Gastroesophageal sphincter (tissue), 4 donors: ENCODE results near the gene PIAS1. TPM values are rescaled to one million over a fixed set of nuclear protein-coding genes. Genes with fewer than 3 reads are reported as not detected.

Source experiments
- ATAC-seq: fragments of 150-250 bp; one replicate; pipeline ENCODE4 v1.9.1; 2016; ENCODE audit warnings: mild to moderate bottlenecking, moderate library complexity
- H3K27ac ChIP-seq, 4 donors: fragments of 200-600 bp; sonication (generic) in 3 of 4; 1 replicate in 3 of 4; 2 replicates in 1 of 4; pipeline ENCODE4 v1.5.1; 2016 to 2019
- H3K27me3 ChIP-seq: fragments of 200-600 bp; sonication (generic); one replicate; pipeline ENCODE4 v1.5.1; 2019
- H3K36me3 ChIP-seq, 2 donors: fragments of 200-600 bp; sonication (generic); one replicate each; pipeline ENCODE4 v1.5.1; 2019; ENCODE audit warnings: control low read depth in 1 of 2
- H3K4me1 ChIP-seq, 3 donors: fragments of 200-600 bp; sonication (generic); 1 replicate in 2 of 3; 2 replicates in 1 of 3; pipeline ENCODE4 v1.5.1; 2016 to 2019; ENCODE audit warnings: control low read depth in 2 of 3
- H3K4me3 ChIP-seq, 2 donors: fragments of 200-600 bp; sonication (generic); one replicate each; pipeline ENCODE4 v1.5.1; 2019; ENCODE audit warnings: mild to moderate bottlenecking in 1 of 2, moderate library complexity in 1 of 2
- H3K9me3 ChIP-seq, 3 donors: fragments of 200-600 bp; sonication (generic); one replicate each; pipeline ENCODE4 v1.5.1; 2017 to 2019; ENCODE audit warnings: control low read depth in 2 of 3
- EP300 ChIP-seq: sonication (generic); formaldehyde crosslinking; IDR thresholded peaks from one replicate; pipeline ENCODE4 v1.6.1; 2017; ENCODE audit warnings: antibody characterized with exemption, mild to moderate bottlenecking
- POLR2A ChIP-seq, 2 donors: fragments of 450-650 bp; IDR thresholded peaks; one replicate each; pipeline ENCODE4 v1.6.1; 2017; ENCODE audit warnings: antibody characterized with exemption in 2 of 2, mild to moderate bottlenecking in 2 of 2, moderate library complexity in 1 of 2
- POLR2AphosphoS5 ChIP-seq: sonication (generic); formaldehyde crosslinking; IDR thresholded peaks from one replicate; pipeline ENCODE4 v1.6.1; 2017; ENCODE audit warnings: antibody characterized with exemption
- WGBS, 2 donors: methylation state at CpG; one replicate each; pipeline ENCODE4 v1.1.5; 2018; ENCODE audit warnings: low coverage in 1 of 2; 5-methylcytosine and 5-hydroxymethylcytosine counted together
- total RNA-seq, 4 donors: library from RNA; depleted of rRNA; stranded (reverse); fragments of >200 nt; gene quantifications; one replicate each; pipeline ENCODE4 v1.1.0, GENCODE V29; 2016
- TF ChIP-seq, protein P1 (sequence below), 4 experiments: fragments of 200-600 bp in 2 of 4; fragments of 450-650 bp in 2 of 4; sonication (generic) in 1 of 4; IDR thresholded peaks; one replicate each; pipeline ENCODE4 v1.5.1; 2017 to 2019; ENCODE audit warnings: antibody characterized with exemption in 4 of 4, mild to moderate bottlenecking in 2 of 4, moderate library complexity in 2 of 4

PIAS1 gene
- total RNA-seq, 4 donors from 2014 or later: 26.6 to 101 (median 48.9) TPM

GRCh38 chr15:68235022-68235421 lies 180.9 kb downstream of the PIAS1 start:
- no peaks in the 10 kb centered on the region for H3K9me3 ChIP-seq
- H3K4me1 ChIP-seq: peaks cover 0 to 8% (median 4%) of the 10 kb centered on the region in 3 donors
- no peaks in the 10 kb centered on the region for H3K27me3 ChIP-seq
- TF ChIP-seq EP300: no peak
- no peak for TF ChIP-seq POLR2A (IDR thresholded peaks at IDR 0.05)
- TF ChIP-seq POLR2AphosphoS5: no peak
- TF ChIP-seq, protein P1, sequence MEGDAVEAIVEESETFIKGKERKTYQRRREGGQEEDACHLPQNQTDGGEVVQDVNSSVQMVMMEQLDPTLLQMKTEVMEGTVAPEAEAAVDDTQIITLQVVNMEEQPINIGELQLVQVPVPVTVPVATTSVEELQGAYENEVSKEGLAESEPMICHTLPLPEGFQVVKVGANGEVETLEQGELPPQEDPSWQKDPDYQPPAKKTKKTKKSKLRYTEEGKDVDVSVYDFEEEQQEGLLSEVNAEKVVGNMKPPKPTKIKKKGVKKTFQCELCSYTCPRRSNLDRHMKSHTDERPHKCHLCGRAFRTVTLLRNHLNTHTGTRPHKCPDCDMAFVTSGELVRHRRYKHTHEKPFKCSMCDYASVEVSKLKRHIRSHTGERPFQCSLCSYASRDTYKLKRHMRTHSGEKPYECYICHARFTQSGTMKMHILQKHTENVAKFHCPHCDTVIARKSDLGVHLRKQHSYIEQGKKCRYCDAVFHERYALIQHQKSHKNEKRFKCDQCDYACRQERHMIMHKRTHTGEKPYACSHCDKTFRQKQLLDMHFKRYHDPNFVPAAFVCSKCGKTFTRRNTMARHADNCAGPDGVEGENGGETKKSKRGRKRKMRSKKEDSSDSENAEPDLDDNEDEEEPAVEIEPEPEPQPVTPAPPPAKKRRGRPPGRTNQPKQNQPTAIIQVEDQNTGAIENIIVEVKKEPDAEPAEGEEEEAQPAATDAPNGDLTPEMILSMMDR (IDR thresholded peaks at IDR 0.05): no peak
- no peaks in the 10 kb centered on the region for H3K36me3 ChIP-seq
- H3K4me3 ChIP-seq: no peak overlapping the region
- no peak overlapping the region for H3K27ac ChIP-seq
- no peak for ATAC-seq
- WGBS, 2 donors: 80 to 87% methylated on average over 1 to 4 of the region's 4 CpGs

DNA sequence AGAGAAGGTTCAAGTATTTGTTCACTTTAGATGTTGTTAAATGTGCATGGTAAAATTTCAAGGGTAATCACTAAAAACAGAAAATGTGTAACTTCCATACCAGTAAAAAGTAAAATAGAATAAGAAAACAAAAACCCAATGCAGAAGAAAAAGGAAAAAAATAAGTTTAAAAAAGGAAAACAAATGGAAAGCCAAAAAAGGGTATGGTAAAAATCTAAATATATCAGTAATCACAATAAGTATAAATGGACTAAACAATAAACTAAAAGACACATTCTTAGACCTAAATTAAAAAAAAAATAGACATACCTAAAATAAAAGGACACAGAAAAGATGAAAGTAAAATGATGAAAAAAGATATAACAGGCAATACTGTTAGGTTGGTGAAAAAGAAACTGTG lies 184.9 kb downstream of the PIAS1 start:
- no peaks in the 10 kb centered on the region for H3K27me3 ChIP-seq
- no peak for ATAC-seq
- H3K9me3 ChIP-seq: peaks cover 0 to 9% (median 0%) of the 10 kb centered on the region in 3 donors
- H3K36me3 ChIP-seq: no peaks in the 10 kb centered on the region
- H3K4me1 ChIP-seq: no peaks in the 10 kb centered on the region
- no peak overlapping the region for H3K4me3 ChIP-seq
- TF ChIP-seq, protein P1 (IDR thresholded peaks at IDR 0.05): no peak
- TF ChIP-seq POLR2A (IDR thresholded peaks at IDR 0.05) (no peak), EP300 (no peak), POLR2AphosphoS5 (no peak)
- no peak overlapping the region for H3K27ac ChIP-seq

DNA sequence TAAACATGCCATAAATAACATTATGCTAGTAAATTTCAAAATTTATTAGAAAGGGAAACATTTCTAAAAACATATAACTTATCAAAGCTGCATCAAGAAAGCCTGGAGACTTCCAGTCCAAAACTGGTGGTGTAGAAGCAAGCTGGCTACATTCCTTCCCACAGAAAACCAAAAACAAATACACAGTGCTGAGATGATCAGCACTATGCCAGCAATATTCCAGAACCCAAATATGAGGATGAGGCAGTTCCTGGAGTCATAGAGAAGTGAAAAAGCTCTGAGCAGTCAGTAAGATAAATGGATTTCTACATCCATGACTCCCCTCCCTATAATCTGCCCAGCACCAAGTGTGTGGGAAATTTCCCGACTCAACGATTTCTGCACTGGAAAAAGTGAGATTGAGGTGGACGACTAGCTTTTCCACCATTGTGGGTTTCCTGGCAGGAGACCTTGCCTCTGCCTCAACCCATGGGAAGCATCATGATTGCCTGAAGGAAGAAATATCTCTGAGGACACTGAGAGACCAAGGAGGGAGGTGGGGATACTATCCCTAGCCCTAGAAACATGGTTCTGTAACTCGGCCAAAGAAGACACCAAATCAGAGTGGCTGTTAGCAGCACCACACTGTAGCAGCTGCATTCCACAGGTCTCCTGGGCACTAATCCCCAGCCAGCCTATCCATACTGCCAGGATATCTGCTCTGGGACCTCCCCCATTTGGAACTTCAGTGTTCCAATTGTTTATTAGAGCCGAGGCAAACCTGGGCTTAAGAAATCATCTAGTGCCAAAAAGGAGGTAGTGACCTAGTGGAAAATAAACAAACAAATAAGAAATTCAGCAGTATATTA lies 187.2 kb downstream of the PIAS1 start:
- no peak for TF ChIP-seq POLR2A (IDR thresholded peaks at IDR 0.05)
- WGBS, 2 donors: 69 to 75% methylated on average over 3 to 4 of the region's 5 CpGs
- ATAC-seq: no peak

More for the DNA sequence above, 187.2 kb downstream of the PIAS1 start:
- no peaks in the 10 kb centered on the region for H3K27me3 ChIP-seq
- H3K4me1 ChIP-seq: no peaks in the 10 kb centered on the region
- no peaks in the 10 kb centered on the region for H3K36me3 ChIP-seq
- H3K4me3 ChIP-seq: no peak overlapping the region
- peaks cover 0 to 22% (median 0%) of the 10 kb centered on the region in 3 donors for H3K9me3 ChIP-seq
- H3K27ac ChIP-seq: no peak overlapping the region

Other genes with a start within 250 kb of the PIAS1 start
- gene SKOR1, start 228.8 kb upstream of the PIAS1 start, total RNA-seq: 1 to 10 TPM in 2 of 4 donors, under 1 TPM in 2; 0.46 to 2.2 (median 0.87) TPM
- not detected for gene RNU6-1, start 214.3 kb upstream of the PIAS1 start, total RNA-seq
- gene CALML4, start 151.0 kb downstream of the PIAS1 start, total RNA-seq: 10 to 100 TPM; 16.8 to 77.8 (median 48.9) TPM
- gene CLN6, start 175.4 kb downstream of the PIAS1 start, total RNA-seq: 10 to 100 TPM in 3 of 4 donors, 1 to 10 TPM in 1; 6.1 to 14.9 (median 13.3) TPM
- gene FEM1B, start 223.4 kb downstream of the PIAS1 start, total RNA-seq: 10 to 100 TPM; 64.8 to 71.7 (median 67.5) TPM